Testis (tissue), 2 donors: ENCODE data around the gene C5AR2.

Experiments
- POLR2A ChIP-seq: fragments of 450-650 bp; IDR thresholded peaks from one replicate; pipeline ENCODE4 v1.6.1; 2017; ENCODE audit warnings: antibody characterized with exemption, mild to moderate bottlenecking, moderate library complexity
- TF ChIP-seq, protein P1 (sequence below), 3 experiments: fragments of 450-650 bp in 2 of 3; fragments of 200-600 bp in 1 of 3; sonication (generic) in 1 of 3; IDR thresholded peaks; one replicate each; pipeline ENCODE4 v1.5.1; 2016 to 2019; ENCODE audit warnings: antibody characterized with exemption in 3 of 3, mild to moderate bottlenecking in 2 of 3, moderate library complexity in 1 of 3

DNA sequence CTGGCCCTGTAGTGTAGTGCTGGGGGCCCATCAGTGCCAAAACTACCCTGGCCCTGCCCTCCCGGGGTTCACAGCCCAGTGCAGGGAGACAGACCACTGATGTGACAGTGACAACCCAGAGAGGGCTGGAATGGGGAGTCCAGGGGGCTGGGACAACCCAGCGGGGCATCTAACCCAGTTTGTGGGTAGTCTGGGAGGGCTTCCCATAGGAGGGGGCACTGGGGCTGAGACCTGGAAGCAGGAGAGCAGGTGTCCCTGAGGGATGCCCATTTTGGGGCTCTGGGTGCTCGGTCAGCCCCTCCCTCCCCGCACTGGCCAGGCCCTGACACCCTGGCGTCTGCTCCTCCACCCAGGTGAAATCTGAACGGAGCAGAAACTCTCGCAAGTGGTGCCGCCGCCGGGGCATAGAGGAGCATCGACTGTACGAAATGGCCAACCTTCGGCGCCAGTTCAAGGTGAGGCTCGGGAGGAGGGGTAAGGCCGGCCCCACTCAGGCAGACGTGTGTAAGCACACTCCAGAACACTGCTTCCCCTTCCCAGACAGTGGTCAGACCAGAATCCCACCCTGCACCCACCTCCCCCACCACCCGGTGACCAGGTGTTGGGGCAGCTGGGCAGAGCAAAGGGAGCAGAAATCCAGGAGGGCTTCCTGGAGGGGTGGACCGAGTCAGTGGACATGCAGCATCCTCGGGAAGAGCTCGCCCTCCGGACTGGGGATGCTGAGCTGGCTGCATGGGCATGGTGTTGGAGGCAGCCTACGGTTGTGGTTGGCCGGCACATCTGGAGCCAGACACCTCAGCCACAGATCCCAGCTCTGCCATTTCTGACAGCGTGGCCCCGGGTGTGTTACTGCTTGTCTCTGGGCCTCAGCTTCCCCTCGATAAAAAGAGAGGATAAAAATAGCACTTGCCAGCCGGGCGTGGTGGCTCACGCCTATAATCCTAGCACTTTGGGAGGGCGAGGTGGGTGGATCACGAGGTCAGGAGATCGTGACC is 41.6 kb downstream of the C5AR2 start:
- no peak for TF ChIP-seq POLR2A
- TF ChIP-seq, protein P1, sequence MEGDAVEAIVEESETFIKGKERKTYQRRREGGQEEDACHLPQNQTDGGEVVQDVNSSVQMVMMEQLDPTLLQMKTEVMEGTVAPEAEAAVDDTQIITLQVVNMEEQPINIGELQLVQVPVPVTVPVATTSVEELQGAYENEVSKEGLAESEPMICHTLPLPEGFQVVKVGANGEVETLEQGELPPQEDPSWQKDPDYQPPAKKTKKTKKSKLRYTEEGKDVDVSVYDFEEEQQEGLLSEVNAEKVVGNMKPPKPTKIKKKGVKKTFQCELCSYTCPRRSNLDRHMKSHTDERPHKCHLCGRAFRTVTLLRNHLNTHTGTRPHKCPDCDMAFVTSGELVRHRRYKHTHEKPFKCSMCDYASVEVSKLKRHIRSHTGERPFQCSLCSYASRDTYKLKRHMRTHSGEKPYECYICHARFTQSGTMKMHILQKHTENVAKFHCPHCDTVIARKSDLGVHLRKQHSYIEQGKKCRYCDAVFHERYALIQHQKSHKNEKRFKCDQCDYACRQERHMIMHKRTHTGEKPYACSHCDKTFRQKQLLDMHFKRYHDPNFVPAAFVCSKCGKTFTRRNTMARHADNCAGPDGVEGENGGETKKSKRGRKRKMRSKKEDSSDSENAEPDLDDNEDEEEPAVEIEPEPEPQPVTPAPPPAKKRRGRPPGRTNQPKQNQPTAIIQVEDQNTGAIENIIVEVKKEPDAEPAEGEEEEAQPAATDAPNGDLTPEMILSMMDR (IDR thresholded peaks at IDR 0.05) = no peak
